Stimulated activated CD8-positive, alpha-beta memory T cell treated with anti-CD3 and anti-CD28 coated beads, Interleukin-15, amount 100 ng/mL, for 4 hours (primary cell): ENCODE data around the gene OR51V1.
"Not testable (repeated sequence)": the region's sequence is repeated elsewhere in the genome, so short reads cannot be mapped to it uniquely, and the experiment has no call there.

Experiments
- DNase-seq, 2 donors: peaks; one replicate each; pipeline ENCODE4 v3.0.0-alpha.2; 2020; ENCODE audit warnings: low read depth in 2 of 2

Gene OR51V1

DNA sequence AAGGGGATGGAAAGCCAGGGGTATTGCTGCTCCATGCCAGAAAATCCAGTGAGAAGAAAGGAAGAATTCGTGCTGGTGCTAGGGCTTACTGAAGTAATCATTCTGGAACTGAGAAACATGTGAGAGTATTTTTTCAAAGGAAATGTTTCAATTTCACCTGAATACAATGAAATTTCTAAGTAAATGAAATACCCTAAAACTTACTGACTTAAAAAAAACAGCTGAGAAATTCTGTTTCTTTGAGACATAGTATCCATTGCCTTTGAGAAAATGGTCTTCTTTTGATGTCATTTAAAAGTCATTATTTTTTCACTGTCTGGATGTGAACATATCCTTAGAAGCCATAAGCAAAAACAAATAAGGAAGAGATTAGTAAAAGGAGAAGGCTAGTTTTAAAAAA is at the start of gene OR51V1:
Gene OR51V1 (minus strand): TSS at position 101 of the 400 bp plus-strand sequence. CDS start 0 bp downstream, at position 101.
- DNase-seq = no peak

DNA sequence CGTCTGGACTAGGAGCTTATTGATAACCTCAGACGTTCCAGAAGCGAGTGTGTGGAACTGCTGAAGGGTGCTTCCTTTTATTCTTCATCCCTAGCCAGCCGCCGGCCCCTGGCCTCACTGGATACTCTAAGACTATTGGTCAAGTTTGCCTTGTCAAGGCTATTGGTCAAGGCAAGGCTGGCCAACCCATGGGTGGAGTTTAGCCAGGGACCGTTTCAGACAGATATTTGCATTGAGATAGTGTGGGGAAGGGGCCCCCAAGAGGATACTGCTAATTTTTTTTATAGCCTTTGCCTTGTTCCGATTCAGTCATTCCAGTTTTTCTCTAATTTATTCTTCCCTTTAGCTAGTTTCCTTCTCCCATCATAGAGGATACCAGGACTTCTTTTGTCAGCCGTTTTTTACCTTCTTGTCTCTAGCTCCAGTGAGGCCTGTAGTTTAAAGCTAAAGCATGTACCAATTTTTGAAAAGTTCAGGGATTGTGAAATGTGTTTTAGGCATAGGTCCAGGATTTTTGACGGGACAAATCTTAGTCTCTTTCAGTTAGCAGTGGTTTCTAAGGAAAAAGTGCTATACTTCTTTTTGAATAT is 49.4 kb upstream of the OR51V1 start, which contains the start of gene HBG1:
Gene HBG1 (minus strand): TSS at position 51 of the 590 bp plus-strand sequence. CDS start 53 bp downstream, outside the sequence.
- not testable (repeated sequence) for DNase-seq

- DNase-seq = not testable (repeated sequence)
These were observed 48.0 kb upstream of the OR51V1 start for GRCh38 chr11:5248498-5248897.

DNA sequence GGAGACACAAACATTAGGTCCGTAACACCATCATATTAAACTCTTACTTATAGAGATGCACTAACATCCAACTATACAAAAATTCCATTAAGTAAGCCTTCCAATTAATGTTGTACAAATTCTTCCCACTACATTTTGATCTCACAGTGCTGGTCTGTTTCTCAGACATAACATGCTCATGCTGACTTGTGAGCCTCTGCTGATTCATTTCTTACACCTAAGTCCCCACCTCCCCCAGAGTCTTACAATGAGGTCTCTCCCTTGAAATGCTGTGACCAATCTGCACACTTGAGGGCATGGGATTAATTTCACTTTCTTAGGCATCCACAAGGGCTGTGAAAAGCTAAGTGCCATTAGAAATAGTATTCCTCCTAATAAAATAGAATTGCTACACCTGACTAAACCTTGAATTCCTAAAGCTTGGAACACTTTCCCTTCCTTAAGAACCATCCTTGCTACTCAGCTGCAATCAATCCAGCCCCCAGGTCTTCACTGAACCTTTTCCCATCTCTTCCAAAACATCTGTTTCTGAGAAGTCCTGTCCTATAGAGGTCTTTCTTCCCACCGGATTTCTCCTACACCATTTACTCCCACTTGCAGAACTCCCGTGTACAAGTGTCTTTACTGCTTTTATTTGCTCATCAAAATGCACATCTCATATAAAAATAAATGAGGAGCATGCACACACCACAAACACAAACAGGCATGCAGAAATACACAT is 47.1 kb upstream of the OR51V1 start:
- no peak for DNase-seq

GRCh38 chr11:5246772-5247471 is 46.4 kb upstream of the OR51V1 start:
- no peak for DNase-seq

DNA sequence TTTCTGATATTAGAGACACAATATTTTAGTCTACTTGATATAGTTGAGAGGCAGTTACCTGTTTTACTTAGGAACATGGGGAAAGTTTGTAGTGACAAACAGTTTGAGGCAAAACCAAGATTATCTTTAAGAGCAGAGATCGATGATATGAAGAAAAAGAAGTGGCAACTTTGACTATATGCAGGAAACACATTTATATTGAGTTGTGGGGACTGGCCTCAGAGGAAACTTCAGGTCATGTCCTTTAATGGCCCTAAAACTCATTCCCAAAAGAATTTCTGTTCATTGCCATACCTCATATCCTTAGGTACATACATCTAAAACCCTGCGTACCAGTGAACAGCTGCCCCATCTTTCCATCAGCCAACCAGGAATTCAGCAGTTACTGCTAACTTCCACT is 44.7 kb upstream of the OR51V1 start:
- DNase-seq = no peak

DNA sequence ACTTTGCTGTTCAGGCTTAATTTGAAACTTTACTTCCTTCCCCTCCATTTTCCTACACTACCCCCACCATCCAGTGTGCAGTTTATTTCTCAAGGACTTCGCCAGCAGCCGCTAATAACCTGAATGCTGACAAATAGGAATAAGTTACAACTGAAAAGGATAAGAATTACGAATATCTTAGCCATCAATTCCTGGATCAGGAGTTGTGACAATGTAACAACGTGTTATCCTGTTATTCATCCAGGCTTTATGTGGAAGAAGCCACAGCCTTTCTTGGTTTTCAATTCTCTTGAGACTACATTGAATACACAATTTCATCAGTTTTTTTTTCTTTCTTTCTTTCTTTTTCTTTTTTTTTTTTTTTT is 43.3 kb upstream of the OR51V1 start:
- DNase-seq = no peak

GRCh38 chr11:5242933-5243815 is 42.7 kb upstream of the OR51V1 start:
- no peak for DNase-seq

DNA sequence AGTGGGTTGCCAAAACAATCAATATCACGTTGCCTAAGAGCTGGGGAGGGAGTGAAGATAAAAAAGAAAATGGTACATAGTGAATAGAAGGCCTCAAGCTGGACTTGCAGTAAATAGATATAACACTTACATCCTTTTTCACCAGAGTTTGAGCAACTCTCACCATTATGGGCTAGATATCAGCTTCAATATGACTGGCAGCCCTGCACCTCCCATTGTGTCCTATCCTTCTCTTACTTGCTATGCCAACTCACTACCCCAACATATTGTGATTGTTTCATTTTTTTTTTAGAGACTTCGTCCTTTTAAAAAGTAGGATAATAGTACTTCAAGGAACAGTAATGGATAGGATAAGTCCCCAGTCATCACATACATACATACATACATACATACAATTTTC is 41.7 kb upstream of the OR51V1 start:
- no peak for DNase-seq

GRCh38 chr11:5241458-5241857 is 41.0 kb upstream of the OR51V1 start:
- DNase-seq = no peak

DNA sequence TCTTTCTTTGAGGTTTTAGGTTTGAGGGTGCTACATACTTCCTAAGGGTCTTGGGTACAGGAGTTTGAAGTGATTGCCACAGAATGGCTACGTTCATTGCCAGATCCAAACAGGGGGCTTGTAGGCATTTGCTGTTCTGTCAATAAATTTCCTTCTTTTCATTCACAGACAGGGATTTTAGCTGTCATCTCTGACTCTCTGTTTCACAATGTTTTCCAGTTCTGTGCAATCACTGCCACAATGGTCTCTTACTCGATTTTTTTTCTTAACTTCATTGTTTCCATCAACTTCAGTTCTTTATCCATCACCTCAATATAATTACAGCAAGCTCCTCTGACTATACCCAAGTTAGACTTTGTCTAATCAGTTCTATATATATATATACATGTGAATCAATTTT is 40.0 kb upstream of the OR51V1 start:
- no peak for DNase-seq

DNA sequence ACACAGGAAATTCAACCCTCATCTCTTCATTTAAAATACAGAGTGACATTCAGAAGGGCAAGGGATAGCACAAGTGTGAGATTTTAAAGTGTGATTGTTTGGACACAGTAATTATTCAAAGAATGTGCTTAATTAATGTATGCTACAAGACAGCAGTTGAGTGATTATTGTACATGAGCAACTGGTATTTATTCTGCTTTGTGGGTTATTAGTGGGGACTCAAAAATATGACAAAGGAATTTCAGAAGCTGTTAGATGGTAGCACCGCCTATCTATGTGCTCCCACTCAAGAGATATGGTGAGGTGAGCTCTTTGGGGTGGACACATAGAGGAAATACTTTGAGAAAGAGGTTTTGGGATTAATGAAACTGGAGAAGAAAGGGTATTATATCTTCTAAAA is 39.6 kb upstream of the OR51V1 start:
- DNase-seq = no peak

- no peak for DNase-seq
These were observed 38.6 kb upstream of the OR51V1 start for GRCh38 chr11:5239046-5239445.

- DNase-seq = no peak
These were observed 38.0 kb upstream of the OR51V1 start for GRCh38 chr11:5238486-5238885.

DNA sequence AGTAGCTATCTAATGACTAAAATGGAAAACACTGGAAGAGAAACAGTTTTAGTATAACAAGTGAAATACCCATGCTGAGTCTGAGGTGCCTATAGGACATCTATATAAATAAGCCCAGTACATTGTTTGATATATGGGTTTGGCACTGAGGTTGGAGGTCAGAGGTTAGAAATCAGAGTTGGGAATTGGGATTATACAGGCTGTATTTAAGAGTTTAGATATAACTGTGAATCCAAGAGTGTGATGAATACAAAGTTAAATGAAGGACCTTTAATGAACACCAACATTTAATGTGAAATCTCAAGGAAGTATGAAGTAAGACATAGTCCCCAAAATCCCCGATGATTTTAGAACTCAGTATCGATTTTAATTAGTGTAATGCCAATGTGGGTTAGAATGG is 36.9 kb upstream of the OR51V1 start:
- no peak for DNase-seq

GRCh38 chr11:5235364-5236095 is 35.0 kb upstream of the OR51V1 start:
- no peak for DNase-seq

GRCh38 chr11:5234381-5234834 is 33.9 kb upstream of the OR51V1 start, which contains the start of gene HBD:
HBD (minus strand) TSS chr11:5234483; CDS start chr11:5234433, 50 bp downstream.
- no peak for DNase-seq

DNA sequence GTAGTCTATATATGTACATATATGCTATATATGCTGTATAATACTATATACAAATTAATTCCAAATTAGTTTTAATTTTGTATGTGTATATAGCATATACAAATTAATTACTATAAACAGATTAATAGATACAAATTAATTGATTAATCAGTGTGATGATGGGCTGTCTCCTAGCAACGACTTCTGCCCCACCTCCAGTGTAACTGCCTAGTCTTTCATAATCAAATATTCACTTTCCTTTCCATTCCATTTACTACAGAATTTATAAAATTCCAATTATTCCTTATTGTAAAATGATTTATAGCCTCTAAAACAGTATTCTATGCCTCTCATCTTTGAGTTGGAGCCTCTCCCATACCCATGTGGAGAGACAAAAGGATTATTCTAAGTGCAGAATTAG is 32.8 kb upstream of the OR51V1 start:
- DNase-seq = no peak

- DNase-seq = no peak
These were observed 32.3 kb upstream of the OR51V1 start for GRCh38 chr11:5232821-5233220.

DNA sequence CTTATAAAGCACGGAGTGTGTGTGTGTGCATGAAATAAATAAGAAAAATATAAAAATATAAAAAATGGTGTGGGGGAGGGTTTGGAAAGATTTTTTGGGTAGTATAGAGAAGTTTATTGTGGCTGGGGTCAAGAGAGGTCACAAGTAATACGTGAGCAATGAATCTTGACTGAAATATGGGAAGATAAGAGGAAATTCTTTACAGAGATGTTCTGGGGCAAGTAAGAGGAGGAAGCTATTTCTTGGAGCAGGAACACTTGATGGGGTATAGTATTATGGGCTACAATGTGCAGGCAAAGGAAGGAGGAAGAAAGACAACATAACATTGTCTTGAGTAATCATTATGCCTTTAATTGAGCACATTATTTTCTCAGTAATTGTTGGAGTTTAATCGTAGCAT is 31.7 kb upstream of the OR51V1 start:
- no peak for DNase-seq

GRCh38 chr11:5231111-5231510 is 30.6 kb upstream of the OR51V1 start:
- no peak for DNase-seq
